CD4-positive, alpha-beta T cell (primary cell): ENCODE data around the gene CDH4. TPM values are rescaled to one million over a fixed set of nuclear protein-coding genes. Genes with fewer than 3 reads are reported as not detected.

Source experiments
- ATAC-seq: fragments of 200-7000 bp; cut with Tn5 transposase; one replicate; pipeline ENCODE4 v1.10.0; 2022; ENCODE audit warnings: mild to moderate bottlenecking; ENCODE audit not compliant: poor library complexity
- CTCF ChIA-PET: fragments of 350-600 bp; sonication (Branson Sonifier 250); formaldehyde crosslinking; loops from one replicate; lab custom pipeline; 2021; ENCODE audit warnings: antibody characterized with exemption, inconsistent platforms; lab: Charles Lee
- POLR2A ChIA-PET: fragments of 350-600 bp; sonication (Branson Sonifier 250); formaldehyde crosslinking; loops from one replicate; lab custom pipeline; 2021; ENCODE audit warnings: antibody characterized with exemption, inconsistent platforms; lab: Charles Lee
- DNase-seq, 14 experiments: peaks; one replicate each; pipeline ENCODE4 v3.0.0-alpha.2; 2013 to 2020; ENCODE audit warnings: mixed read lengths in 2 of 14
- H3K27ac ChIP-seq, 2 donors: one replicate each; pipeline versions ENCODE4 v1.5.1 to v1.7.0; 2013; ENCODE audit warnings: low read length in 2 of 2, low read depth in 1 of 2, mild to moderate bottlenecking in 1 of 2
- H3K27me3 ChIP-seq, 2 experiments: 1 replicate in 1 of 2; 2 replicates in 1 of 2; pipeline versions ENCODE4 v1.6.1 to v1.7.0; 2013; ENCODE audit warnings: low read length in 2 of 2, control low read depth in 1 of 2, mild to moderate bottlenecking in 1 of 2, moderate library complexity in 1 of 2; ENCODE audit not compliant: insufficient read depth in 2 of 2, control insufficient read depth in 1 of 2
- H3K36me3 ChIP-seq: one replicate; pipeline ENCODE4 v1.6.1; 2013; ENCODE audit warnings: low read length, control low read depth; ENCODE audit not compliant: insufficient read depth
- H3K4me1 ChIP-seq: one replicate; pipeline ENCODE4 v1.6.1; 2013; ENCODE audit warnings: low read length, control low read depth; ENCODE audit not compliant: insufficient read depth
- H3K4me3 ChIP-seq: one replicate; pipeline ENCODE4 v1.5.1; 2013; ENCODE audit warnings: mild to moderate bottlenecking, low read length, moderate library complexity
- H3K9me3 ChIP-seq, 2 experiments: 1 replicate in 1 of 2; 2 replicates in 1 of 2; pipeline versions ENCODE4 v1.6.1 to v1.7.0; 2013; ENCODE audit warnings: low read length in 2 of 2, mild to moderate bottlenecking in 2 of 2, control low read depth in 1 of 2, moderate library complexity in 1 of 2; ENCODE audit not compliant: control insufficient read depth in 1 of 2, insufficient read depth in 1 of 2
- H3K27ac Mint-ChIP-seq: one replicate; pipeline ENCODE4 v1.8.0; 2020; ENCODE audit warnings: mixed read lengths
- H3K27me3 Mint-ChIP-seq: one replicate; pipeline ENCODE4 v1.8.0; 2021; ENCODE audit warnings: mixed read lengths
- H3K36me3 Mint-ChIP-seq: one replicate; pipeline ENCODE4 v1.8.0; 2021; ENCODE audit warnings: low read depth, mixed read lengths
- H3K4me1 Mint-ChIP-seq: one replicate; pipeline ENCODE4 v1.8.0; 2021; ENCODE audit warnings: low read depth, mixed read lengths
- H3K4me3 Mint-ChIP-seq: one replicate; pipeline ENCODE4 v1.8.0; 2020; ENCODE audit warnings: mild to moderate bottlenecking, mixed read lengths
- H3K9me3 Mint-ChIP-seq: one replicate; pipeline ENCODE4 v1.8.0; 2020; ENCODE audit warnings: mixed read lengths
- CTCF ChIP-seq: fragments of 200-600 bp; IDR thresholded peaks from one replicate; pipeline ENCODE4 v1.8.0; 2022; ENCODE audit warnings: antibody characterized with exemption, mild to moderate bottlenecking
- intact Hi-C, 2 experiments: fragments of 100-400 bp; cut with DNase I in 1 of 2; cut with micrococcal nuclease in 1 of 2; formaldehyde crosslinking; loops; one replicate each; pipeline versions ENCODE4 v1.15.1 to v1.9.0; 2023 to 2025; cut with DNase I, micrococcal nuclease
- total RNA-seq, 174 experiments: library from RNA in 2 of 174; stranded (reverse) in 2 of 174; gene quantifications; one replicate each; pipeline ENCODE4 v1.2.3 and lab custom pipeline; 2021 to 2026

The CDH4 gene
- total RNA-seq, 2 experiments from 2014 or later: 0.11 TPM

DNA sequence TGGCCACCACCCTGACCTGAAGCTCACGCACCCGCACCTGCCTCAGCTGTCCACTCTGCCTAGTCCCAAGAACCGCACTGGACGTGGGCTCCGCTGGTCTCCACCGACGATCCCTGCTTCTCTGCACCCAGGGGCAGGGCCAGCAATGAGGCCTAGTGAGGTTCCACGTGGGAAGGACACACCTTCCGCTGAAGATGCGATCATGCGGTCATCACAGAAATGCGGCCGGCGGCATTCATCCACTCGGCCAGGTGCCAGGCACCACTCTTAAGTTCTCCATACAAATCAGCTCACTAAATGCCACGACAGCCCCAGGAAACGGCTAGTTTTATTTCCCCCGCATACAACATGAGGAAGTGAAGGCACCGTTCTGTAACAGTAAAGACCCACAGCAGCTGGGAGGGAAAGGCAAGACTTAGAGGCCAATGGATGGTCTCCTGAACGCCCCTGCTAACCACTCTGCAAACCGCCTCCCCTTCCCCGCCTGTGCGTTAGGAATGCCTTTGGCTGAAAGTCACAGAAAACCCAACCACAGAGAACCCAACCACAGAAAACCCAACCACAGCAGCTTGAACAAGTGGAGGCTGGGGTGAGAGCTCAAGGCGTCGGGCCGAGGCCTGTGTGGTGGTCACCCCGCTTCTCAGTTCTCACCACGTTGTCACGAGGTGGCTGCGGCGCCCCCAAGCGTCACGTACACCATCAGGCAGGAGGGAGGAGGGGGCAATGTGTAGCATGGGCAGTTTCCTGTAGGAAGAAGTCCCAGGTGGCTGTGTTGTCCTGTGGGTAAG is 609.2 kb downstream of the CDH4 start:
- Mint-ChIP-seq H3K4me3 (no peak overlapping the region), H3K4me1 (no peaks in the 10 kb centered on the region)

GRCh38 chr20:61861858-61862257 is 609.8 kb downstream of the CDH4 start:
- H3K4me1 ChIP-seq: no peaks in the 10 kb centered on the region
- TF ChIP-seq CTCF: no peak
- no peaks in the 10 kb centered on the region for H3K36me3 ChIP-seq
- intact Hi-C loops: no loop called here
- CTCF ChIA-PET: no interaction called here
- POLR2A ChIA-PET: no interaction called here
- Mint-ChIP-seq H3K4me1 (no peaks in the 10 kb centered on the region), H3K27ac (no peak overlapping the region), H3K36me3 (no peaks in the 10 kb centered on the region), H3K9me3 (peaks cover 8% of the 10 kb centered on the region), H3K27me3 (no peaks in the 10 kb centered on the region), H3K4me3 (no peak overlapping the region)
- no peak overlapping the region for H3K4me3 ChIP-seq
- DNase-seq: no peak
- H3K27ac ChIP-seq: no peak overlapping the region
- peaks cover 0 to 5% of the 10 kb centered on the region in 2 experiments for H3K27me3 ChIP-seq
- H3K9me3 ChIP-seq: peaks cover 7 to 45% of the 10 kb centered on the region in 2 experiments
- no peak for ATAC-seq

More for the DNA sequence above, 609.2 kb downstream of the CDH4 start:
- Histone ChIP-seq H3K9me3 (peaks cover 7 to 47% of the 10 kb centered on the region in 2 experiments), H3K4me3 (no peak overlapping the region), H3K27me3 (peaks cover 0 to 5% of the 10 kb centered on the region in 2 experiments), H3K36me3 (no peaks in the 10 kb centered on the region), H3K27ac (no peak overlapping the region), H3K4me1 (no peaks in the 10 kb centered on the region)
- POLR2A ChIA-PET: no interaction called here
- no peaks in the 10 kb centered on the region for H3K36me3 Mint-ChIP-seq
- H3K9me3 Mint-ChIP-seq: peaks cover 8% of the 10 kb centered on the region
- TF ChIP-seq CTCF: no peak
- ATAC-seq: no peak
- no peaks in the 10 kb centered on the region for H3K27me3 Mint-ChIP-seq
- CTCF ChIA-PET: no interaction called here
- intact Hi-C loops: no loop called here
- DNase-seq: no peak
- H3K27ac Mint-ChIP-seq: no peak overlapping the region

- no peak overlapping the region for H3K4me3 Mint-ChIP-seq
- POLR2A ChIA-PET: no interaction called here
- no peak for DNase-seq
- Histone ChIP-seq H3K27ac (no peak overlapping the region), H3K4me1 (no peaks in the 10 kb centered on the region), H3K4me3 (no peak overlapping the region), H3K36me3 (no peaks in the 10 kb centered on the region), H3K9me3 (peaks cover 7 to 48% of the 10 kb centered on the region in 2 experiments), H3K27me3 (peaks cover 0 to 5% of the 10 kb centered on the region in 2 experiments)
- H3K4me1 Mint-ChIP-seq: no peaks in the 10 kb centered on the region
- intact Hi-C loops: no loop called here
- no peak overlapping the region for H3K27ac Mint-ChIP-seq
- H3K36me3 Mint-ChIP-seq: no peaks in the 10 kb centered on the region
- CTCF ChIA-PET: no interaction called here
- no peak for ATAC-seq
- no peak for TF ChIP-seq CTCF
- H3K27me3 Mint-ChIP-seq: no peaks in the 10 kb centered on the region
- peaks cover 8% of the 10 kb centered on the region for H3K9me3 Mint-ChIP-seq
Observed at GRCh38 chr20:61862881-61863280, 610.8 kb downstream of the CDH4 start.
